Amniotic epithelial cell (primary cell): ENCODE results near the gene LTBP1.
"Not testable (repeated sequence)": the region's sequence is repeated elsewhere in the genome, so short reads cannot be mapped to it uniquely, and the experiment has no call there.

ENCODE experiments used
- DNase-seq: peaks from one replicate; pipeline ENCODE4 v3.0.0-alpha.2; 2010; ENCODE audit warnings: low read depth

The LTBP1 gene

GRCh38 chr2:32962690-32963089, 15.9 kb downstream of the LTBP1 start:
- no peak for DNase-seq

- no peak for DNase-seq
These were observed 17.2 kb downstream of the LTBP1 start for GRCh38 chr2:32963941-32964340.

DNA sequence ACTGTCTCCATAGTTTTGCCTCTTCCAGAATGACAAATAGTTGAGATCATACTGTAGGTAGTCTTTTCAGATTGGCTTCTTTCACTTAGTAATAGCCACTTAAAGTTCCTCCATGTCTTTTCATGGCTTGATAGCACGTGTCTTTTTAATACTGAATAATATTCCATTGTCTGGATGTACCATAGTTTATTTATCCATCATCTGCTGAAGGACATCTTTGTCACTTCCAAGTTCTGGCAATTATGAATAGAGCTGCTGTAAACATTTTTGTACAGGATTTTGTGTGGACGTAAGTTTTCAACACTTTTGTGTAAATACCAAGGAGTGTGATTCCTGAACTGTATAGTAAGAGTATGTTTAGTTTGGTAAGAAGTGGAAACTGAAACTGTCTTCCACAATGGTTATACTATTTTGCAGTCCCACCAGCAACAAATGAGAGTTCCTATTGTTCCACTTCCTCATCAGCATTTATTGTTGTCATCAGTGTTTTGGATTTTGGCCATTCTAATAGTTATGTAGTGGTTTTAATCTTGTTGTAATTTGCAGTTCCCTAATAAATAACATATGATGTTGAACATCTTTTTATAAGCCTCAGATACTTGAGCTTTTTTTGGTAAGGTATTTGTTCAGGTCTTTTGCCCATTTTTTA, 18.9 kb downstream of the LTBP1 start:
- no peak for DNase-seq

- peak; percentile 10 for DNase-seq
These were observed 22.9 kb downstream of the LTBP1 start for GRCh38 chr2:32969444-32970162.

DNA sequence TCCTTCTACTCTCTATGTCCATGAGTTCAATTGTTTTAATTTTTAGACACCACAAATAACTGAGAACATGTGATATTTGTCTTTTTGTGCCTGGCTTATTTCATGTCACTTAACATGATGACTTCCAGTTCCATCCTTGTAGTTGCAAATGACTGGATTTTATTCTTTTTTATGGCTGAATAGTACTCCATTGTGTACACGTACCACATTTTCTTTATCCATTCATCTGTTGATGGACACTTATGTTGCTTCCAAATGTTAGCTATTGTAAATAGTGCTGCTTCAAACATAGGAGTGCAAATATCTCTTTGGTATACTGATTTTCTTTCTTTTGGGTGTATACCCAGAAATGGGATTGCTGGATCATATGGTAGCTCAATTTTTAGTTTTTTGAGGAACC, 27.0 kb downstream of the LTBP1 start:
- not testable (repeated sequence) for DNase-seq

GRCh38 chr2:32976409-32977063, 29.8 kb downstream of the LTBP1 start:
- no peak for DNase-seq

GRCh38 chr2:32977228-32977758, 30.5 kb downstream of the LTBP1 start:
- DNase-seq = no peak

DNA sequence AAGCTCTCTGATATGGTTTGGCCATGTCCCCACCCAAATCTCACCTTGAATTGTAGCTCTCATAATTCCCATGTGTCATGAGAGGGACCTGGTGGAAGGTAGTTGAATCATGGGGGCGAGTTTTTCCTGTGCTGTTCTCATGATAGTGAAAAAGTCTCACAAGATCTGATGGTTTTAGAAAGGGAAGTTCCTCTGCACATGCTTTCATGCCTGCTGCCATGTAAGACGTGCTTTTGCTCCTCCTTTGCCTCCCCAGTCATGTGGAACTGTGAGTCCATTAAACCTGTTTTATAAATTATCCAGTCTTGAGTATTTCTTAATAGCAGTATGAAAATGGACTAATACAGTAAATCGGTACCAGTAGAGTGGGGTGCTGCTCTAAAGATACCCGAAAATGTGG, 34.9 kb downstream of the LTBP1 start:
- no peak for DNase-seq

- DNase-seq = not testable (repeated sequence)
These were observed 36.6 kb downstream of the LTBP1 start for GRCh38 chr2:32983193-32983924.

GRCh38 chr2:32986480-32986879, 39.7 kb downstream of the LTBP1 start:
- no peak for DNase-seq

DNA sequence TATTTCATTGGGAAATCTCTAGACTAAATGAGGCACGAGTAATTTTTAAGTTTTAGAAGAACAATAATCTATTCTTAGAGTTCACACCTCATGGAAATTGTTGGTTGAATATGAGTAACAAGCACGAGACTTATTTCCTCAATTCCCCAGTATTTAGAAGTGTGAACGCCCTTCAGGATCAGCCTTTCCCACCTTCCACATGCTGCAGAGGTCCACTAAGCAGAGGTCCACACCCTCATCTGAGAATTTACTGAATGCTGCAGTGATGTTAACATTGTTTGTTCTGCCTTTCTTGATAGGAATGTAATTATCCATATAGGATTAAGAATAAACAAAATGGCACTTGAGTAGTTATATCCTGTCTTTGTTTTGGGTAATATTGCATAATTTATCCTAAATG, 41.8 kb downstream of the LTBP1 start:
- DNase-seq = no peak

DNA sequence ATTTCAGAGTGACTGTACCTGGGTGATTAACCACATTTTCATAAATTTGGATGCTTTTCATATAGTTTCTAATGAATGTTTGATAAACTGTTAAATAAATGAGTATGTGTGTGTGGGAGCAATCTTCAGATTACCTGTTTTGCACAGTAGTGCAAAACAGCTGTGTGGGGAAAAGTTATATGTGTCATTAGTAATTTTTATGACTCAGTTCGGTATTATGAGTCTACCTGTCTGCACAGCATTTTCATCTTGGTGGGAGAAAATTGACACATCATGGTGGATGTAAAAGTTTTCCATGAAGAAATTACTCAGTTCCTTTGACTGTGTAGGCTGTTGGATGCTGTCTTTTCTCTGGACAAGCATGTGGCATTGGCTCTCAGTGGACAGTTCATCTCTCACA, 43.8 kb downstream of the LTBP1 start:
- no peak for DNase-seq

DNA sequence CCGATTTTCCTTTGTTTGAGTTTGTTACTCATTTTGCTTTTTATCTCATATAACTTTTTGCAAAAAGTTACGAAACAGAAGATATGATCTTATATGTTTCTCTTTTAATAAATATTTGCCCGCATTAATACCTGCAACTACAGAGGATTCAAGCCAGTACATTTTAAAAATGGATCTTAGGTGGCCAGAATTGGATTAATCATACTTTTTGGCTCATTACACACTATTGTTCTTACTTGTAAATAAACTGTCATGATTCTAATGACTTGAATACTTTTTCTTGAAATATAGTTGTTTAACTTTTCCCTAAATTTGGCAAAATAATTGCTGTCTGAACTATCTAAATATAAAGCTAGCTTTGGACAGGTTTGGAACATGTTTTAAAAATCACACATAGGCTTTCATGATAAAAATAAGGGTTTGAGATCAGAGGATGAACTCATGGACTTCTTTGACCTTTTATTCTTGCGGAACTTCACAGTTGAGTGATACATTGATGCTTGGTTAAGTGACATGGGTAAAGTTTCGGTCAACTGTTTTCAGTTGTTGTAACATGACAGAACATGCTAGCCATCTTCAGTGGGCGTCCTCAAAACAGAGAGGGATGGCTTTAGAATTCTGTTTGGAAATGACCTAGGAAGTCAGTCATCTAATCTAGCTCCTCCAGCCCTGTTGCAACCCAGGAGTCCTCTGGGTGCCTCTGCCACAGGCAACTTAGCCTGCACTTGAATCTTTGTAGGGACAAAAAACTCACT, 44.5 kb downstream of the LTBP1 start:
- DNase-seq = no peak

- no peak for DNase-seq
These were observed 46.3 kb downstream of the LTBP1 start for GRCh38 chr2:32993005-32993539.

GRCh38 chr2:32997705-32998104, 51.0 kb downstream of the LTBP1 start:
- no peak for DNase-seq

GRCh38 chr2:33000986-33001385, 54.2 kb downstream of the LTBP1 start:
- no peak for DNase-seq

GRCh38 chr2:33001823-33002222, 55.1 kb downstream of the LTBP1 start:
- DNase-seq = no peak

- DNase-seq = no peak
These were observed 56.1 kb downstream of the LTBP1 start for GRCh38 chr2:33002863-33003262.

DNA sequence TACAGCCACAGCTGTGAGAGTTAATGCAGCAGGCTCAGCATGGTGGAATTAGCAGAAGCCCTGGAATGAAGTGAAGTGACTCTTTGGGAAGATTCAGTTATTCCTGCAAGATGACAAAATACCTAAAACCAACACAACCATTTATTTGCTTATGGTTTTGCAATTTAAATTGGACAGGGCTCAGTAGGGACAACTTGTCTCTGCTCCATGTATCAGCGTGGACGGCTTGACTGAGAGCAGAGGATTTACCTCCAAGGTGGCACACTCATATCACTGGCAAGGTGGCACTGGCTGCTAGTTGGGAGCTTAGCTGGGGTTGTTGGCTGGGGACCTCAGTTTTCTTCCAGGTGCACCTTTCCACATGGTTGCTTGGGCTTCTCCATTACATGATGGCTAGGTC, 58.3 kb downstream of the LTBP1 start:
- no peak for DNase-seq

- no peak for DNase-seq
These were observed 62.0 kb downstream of the LTBP1 start for GRCh38 chr2:33008716-33009115.

- DNase-seq = no peak
These were observed 62.5 kb downstream of the LTBP1 start for GRCh38 chr2:33009249-33009648.
